Glutamatergic neuron (in vitro differentiated cells): Measurements from ENCODE around the gene MSH5. TPM values are rescaled to one million over a fixed set of nuclear protein-coding genes. Genes with fewer than 3 reads are reported as not detected.
"Not testable (repeated sequence)": the region's sequence is repeated elsewhere in the genome, so short reads cannot be mapped to it uniquely, and the experiment has no call there.

Source experiments
- DNase-seq: peaks from one replicate; pipeline ENCODE4 v3.0.0; 2022
- H3K27ac Mint-ChIP-seq: one replicate; pipeline ENCODE4 v1.8.0; 2020; ENCODE audit warnings: mild to moderate bottlenecking, mixed read lengths, inconsistent platforms; ENCODE audit not compliant: unreplicated experiment
- H3K27me3 Mint-ChIP-seq: one replicate; pipeline ENCODE4 v1.8.0; 2020; ENCODE audit warnings: mild to moderate bottlenecking, moderate library complexity, mixed read lengths, inconsistent platforms; ENCODE audit not compliant: unreplicated experiment
- H3K36me3 Mint-ChIP-seq: one replicate; pipeline ENCODE4 v1.8.0; 2020; ENCODE audit warnings: mild to moderate bottlenecking, mixed read lengths, inconsistent platforms; ENCODE audit not compliant: unreplicated experiment
- H3K4me1 Mint-ChIP-seq: one replicate; pipeline ENCODE4 v1.8.0; 2020; ENCODE audit warnings: mild to moderate bottlenecking, low read depth, mixed read lengths, inconsistent platforms; ENCODE audit not compliant: unreplicated experiment
- H3K4me3 Mint-ChIP-seq: one replicate; pipeline ENCODE4 v1.8.0; 2020; ENCODE audit warnings: mild to moderate bottlenecking, mixed read lengths, inconsistent platforms; ENCODE audit not compliant: unreplicated experiment
- H3K9me3 Mint-ChIP-seq: one replicate; pipeline ENCODE4 v1.8.0; 2020; ENCODE audit warnings: mild to moderate bottlenecking, moderate library complexity, mixed read lengths, inconsistent platforms; ENCODE audit not compliant: unreplicated experiment
- total RNA-seq: library from RNA; stranded (reverse); fragmentation: NEBNext Ultra II Directional; extraction: Animal tissue kit (Norgen Biotek cat#: 25700); gene quantifications from one replicate; pipeline ENCODE4 v1.2.1, GENCODE V29; 2021; ENCODE audit not compliant: unreplicated experiment
- TF ChIP-seq, protein P1 (sequence below): fragments of 200-600 bp; sonication (generic); IDR thresholded peaks from one replicate; pipeline ENCODE4 v1.5.0; 2021; ENCODE audit not compliant: partially characterized antibody, unreplicated experiment

Gene MSH5
- total RNA-seq, 1 donor from 2014 or later, result 25.7 TPM

DNA sequence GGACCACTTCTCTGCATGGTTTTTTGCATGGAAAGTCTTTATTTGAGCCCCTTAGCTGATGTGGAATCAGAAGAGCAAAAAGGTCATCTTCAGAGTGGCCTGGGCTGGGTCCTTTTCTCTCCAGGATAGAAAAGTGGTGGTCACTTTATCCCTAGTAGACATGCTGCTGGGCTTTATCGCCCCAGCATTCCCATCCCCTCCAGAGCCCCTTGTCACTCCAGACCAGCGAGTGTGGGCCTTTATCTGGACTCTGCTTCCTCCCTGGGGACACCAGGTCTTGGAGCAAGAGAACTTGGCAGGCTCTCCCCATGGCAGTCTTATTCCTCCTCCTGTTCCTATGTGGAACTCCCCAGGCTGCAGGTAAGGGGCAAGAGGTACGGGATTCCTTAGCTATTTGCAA is 33.2 kb upstream of the MSH5 start, which contains the start of gene LY6G6F:
Gene LY6G6F (plus strand): TSS at position 268 of the 400 bp plus-strand sequence. CDS start 41 bp downstream, at position 309.
- TF ChIP-seq, protein P1, sequence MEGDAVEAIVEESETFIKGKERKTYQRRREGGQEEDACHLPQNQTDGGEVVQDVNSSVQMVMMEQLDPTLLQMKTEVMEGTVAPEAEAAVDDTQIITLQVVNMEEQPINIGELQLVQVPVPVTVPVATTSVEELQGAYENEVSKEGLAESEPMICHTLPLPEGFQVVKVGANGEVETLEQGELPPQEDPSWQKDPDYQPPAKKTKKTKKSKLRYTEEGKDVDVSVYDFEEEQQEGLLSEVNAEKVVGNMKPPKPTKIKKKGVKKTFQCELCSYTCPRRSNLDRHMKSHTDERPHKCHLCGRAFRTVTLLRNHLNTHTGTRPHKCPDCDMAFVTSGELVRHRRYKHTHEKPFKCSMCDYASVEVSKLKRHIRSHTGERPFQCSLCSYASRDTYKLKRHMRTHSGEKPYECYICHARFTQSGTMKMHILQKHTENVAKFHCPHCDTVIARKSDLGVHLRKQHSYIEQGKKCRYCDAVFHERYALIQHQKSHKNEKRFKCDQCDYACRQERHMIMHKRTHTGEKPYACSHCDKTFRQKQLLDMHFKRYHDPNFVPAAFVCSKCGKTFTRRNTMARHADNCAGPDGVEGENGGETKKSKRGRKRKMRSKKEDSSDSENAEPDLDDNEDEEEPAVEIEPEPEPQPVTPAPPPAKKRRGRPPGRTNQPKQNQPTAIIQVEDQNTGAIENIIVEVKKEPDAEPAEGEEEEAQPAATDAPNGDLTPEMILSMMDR, result no peak
- DNase-seq, result no peak
- Mint-ChIP-seq H3K36me3 (no peaks in the 10 kb centered on the region), H3K4me1 (peaks cover 8% of the 10 kb centered on the region), H3K4me3 (no peak within 1 kb of the TSS), H3K27ac (no peak within 1 kb of the TSS), H3K9me3 (peaks cover 16% of the 10 kb centered on the region), H3K27me3 (peaks cover 10% of the 10 kb centered on the region)

DNA sequence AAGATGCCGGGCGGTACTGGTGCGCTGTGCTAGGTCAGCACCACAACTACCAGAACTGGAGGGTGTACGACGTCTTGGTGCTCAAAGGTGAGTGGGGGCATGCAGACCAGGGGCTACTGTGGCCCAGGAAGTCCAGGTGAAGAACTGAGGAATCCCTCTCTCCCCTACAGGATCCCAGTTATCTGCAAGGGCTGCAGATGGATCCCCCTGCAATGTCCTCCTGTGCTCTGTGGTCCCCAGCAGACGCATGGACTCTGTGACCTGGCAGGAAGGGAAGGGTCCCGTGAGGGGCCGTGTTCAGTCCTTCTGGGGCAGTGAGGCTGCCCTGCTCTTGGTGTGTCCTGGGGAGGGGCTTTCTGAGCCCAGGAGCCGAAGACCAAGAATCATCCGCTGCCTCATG is 32.1 kb upstream of the MSH5 start:
- Mint-ChIP-seq H3K9me3 (peaks cover 16% of the 10 kb centered on the region), H3K4me1 (peaks cover 6% of the 10 kb centered on the region), H3K27ac (no peak overlapping the region), H3K36me3 (no peaks in the 10 kb centered on the region), H3K27me3 (peaks cover 6% of the 10 kb centered on the region), H3K4me3 (no peak overlapping the region)
- DNase-seq, result no peak
- TF ChIP-seq, protein P1, result no peak

DNA sequence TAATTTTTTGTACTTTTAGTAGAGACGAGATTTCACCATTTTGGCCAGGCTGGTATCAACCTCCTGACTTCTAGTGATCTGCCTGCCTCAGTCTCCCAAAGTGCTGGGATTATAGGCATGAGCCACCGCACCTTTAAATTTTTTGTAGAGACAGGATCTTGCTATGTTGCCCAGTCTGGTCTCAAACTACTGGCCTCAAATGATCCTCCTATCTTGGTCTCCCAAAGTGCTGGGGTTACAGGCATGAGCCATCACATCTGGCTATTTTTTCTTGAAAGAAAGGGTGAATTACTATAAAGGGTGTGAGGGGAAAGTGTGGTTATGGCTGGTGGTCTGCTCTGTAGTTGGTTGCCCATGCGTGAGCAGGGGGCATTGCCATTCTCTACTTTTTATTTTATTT is 31.6 kb upstream of the MSH5 start:
- peaks cover 8% of the 10 kb centered on the region for H3K4me1 Mint-ChIP-seq
- no peaks in the 10 kb centered on the region for H3K36me3 Mint-ChIP-seq
- no peak overlapping the region for H3K4me3 Mint-ChIP-seq
- TF ChIP-seq, protein P1, result no peak
- no peak for DNase-seq
- H3K27me3 Mint-ChIP-seq, result peaks cover 9% of the 10 kb centered on the region
- no peak overlapping the region for H3K27ac Mint-ChIP-seq
- peaks cover 14% of the 10 kb centered on the region for H3K9me3 Mint-ChIP-seq

DNA sequence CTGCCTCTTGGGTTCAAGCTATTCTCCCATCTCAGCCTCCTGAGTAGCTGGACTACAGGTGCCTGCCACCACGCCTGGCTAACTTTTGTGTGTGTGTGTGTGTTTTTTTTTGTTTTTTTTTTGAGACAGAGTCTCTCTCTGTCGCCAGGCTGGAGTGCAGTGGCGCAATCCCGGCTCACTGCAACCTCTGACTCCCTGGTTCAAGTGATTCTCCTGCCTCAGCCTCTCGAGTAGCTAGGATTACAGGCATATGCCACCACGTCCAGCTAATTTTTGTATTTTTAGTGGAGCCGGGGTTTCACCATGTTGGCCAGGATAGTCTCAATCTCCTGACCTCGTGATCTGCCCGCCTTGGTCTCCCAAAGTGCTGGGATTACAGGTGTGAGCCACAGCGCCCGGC is 30.6 kb upstream of the MSH5 start:
- not testable (repeated sequence) for DNase-seq, H3K36me3 Mint-ChIP-seq, H3K27ac Mint-ChIP-seq, H3K9me3 Mint-ChIP-seq, H3K4me3 Mint-ChIP-seq, H3K27me3 Mint-ChIP-seq
- H3K4me1 Mint-ChIP-seq, result peaks cover 12% of the 10 kb centered on the region

DNA sequence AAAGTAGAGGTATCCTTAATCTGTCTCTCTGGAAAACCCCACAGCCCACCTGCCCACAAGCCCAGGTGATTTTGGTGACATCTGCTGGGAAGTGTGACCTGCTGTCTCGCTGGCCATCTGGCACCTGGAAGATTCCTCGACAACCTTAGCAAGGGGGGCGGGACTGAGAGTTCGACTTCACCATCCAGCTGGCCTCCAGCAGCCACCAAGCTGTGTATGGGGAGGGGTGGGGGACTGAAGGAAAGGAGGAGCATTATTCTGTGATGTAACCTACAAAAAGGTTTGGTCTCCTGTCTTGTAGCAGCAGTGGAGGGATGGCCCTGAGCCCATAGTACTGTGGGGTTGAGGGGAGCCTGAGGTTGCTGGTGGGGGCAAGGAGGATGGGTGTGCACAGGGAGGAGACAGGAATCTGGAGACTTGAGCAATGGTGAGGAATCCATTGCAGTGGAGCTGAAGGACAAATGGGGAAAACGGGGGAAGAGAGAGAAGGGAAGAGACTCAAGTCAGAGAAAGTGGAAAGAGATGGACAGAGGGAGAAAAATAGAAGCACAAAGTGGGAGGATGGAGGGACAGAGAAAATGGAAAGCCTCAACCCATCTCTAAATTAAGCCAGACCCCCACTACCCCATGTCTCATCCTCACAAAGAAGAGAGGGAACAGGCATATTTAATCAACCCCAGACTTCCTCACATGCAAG is 29.1 kb upstream of the MSH5 start:
- no peaks in the 10 kb centered on the region for H3K36me3 Mint-ChIP-seq
- H3K27ac Mint-ChIP-seq, result peak overlapping the region; percentile 25
- H3K4me3 Mint-ChIP-seq, result peak overlapping the region; percentile 11
- TF ChIP-seq, protein P1, result no peak
- H3K9me3 Mint-ChIP-seq, result peaks cover 9% of the 10 kb centered on the region
- peaks cover 10% of the 10 kb centered on the region for H3K27me3 Mint-ChIP-seq
- peaks cover 17% of the 10 kb centered on the region for H3K4me1 Mint-ChIP-seq
- no peak for DNase-seq
